Mesothelial cell of epicardium (in vitro differentiated cells): ENCODE data around the gene PEX5L. TPM values are rescaled to one million over a fixed set of nuclear protein-coding genes. Genes with fewer than 3 reads are reported as not detected.

Experiments
- DNase-seq, 2 experiments: peaks; one replicate each; pipeline ENCODE4 v3.0.0; 2021; ENCODE audit warnings: low spot score in 2 of 2; ENCODE audit not compliant: unreplicated experiment in 2 of 2
- H3K27ac Mint-ChIP-seq: 2 replicates; pipeline ENCODE4 v1.8.0; 2021; ENCODE audit warnings: mixed read lengths
- H3K27me3 Mint-ChIP-seq: 2 replicates; pipeline ENCODE4 v1.8.0; 2021; ENCODE audit warnings: low read depth, mixed read lengths
- H3K36me3 Mint-ChIP-seq: 2 replicates; pipeline ENCODE4 v1.8.0; 2021; ENCODE audit warnings: mixed read lengths
- H3K4me1 Mint-ChIP-seq: 2 replicates; pipeline ENCODE4 v1.8.0; 2021; ENCODE audit warnings: mixed read lengths
- H3K4me3 Mint-ChIP-seq: 2 replicates; pipeline ENCODE4 v1.8.0; 2021; ENCODE audit warnings: mild to moderate bottlenecking, moderate library complexity, mixed read lengths
- H3K9me3 Mint-ChIP-seq: 2 replicates; pipeline ENCODE4 v1.8.0; 2021; ENCODE audit warnings: mixed read lengths
- CTCF ChIP-seq: fragments of 200-600 bp; sonication (generic); IDR thresholded peaks from one replicate; pipeline ENCODE4 v1.5.0; 2021; ENCODE audit warnings: antibody characterized with exemption; ENCODE audit not compliant: unreplicated experiment
- total RNA-seq: library from RNA; stranded (reverse); gene quantifications from 3 replicates; pipeline ENCODE4 v1.2.1, GENCODE V29; 2021

Gene PEX5L
- total RNA-seq, 1 donor from 2014 or later: 0.04 TPM

GRCh38 chr3:179981646-179982045, 55.1 kb downstream of the PEX5L start:
- DNase-seq: no peak
- H3K9me3 Mint-ChIP-seq: no peaks in the 10 kb centered on the region
- no peaks in the 10 kb centered on the region for H3K36me3 Mint-ChIP-seq
- H3K4me1 Mint-ChIP-seq: no peaks in the 10 kb centered on the region
- no peak overlapping the region for H3K27ac Mint-ChIP-seq
- H3K4me3 Mint-ChIP-seq: no peak overlapping the region
- peaks cover 2% of the 10 kb centered on the region for H3K27me3 Mint-ChIP-seq
- TF ChIP-seq CTCF: no peak

DNA sequence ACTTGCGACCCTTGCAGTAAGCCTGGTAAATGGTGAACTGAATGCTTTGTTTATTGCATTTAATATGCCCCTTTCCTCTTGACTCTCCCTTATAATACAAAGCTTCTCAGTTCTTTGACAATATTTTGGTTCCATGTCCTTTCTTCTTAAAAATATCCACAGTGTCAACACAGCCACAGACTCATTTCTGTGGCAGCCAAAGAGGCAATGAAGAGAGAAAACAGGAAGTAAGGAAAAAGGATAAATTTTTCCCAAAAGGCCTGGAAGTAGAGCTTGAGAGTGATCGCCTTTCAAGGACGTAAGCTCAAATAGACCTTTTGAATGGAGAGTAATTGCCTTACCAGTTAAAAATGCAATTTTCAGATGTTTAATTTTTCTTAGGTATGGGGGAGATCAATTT, 59.4 kb downstream of the PEX5L start:
- H3K27me3 Mint-ChIP-seq: peaks cover 6% of the 10 kb centered on the region
- no peaks in the 10 kb centered on the region for H3K4me1 Mint-ChIP-seq
- H3K36me3 Mint-ChIP-seq: no peaks in the 10 kb centered on the region
- H3K9me3 Mint-ChIP-seq: no peaks in the 10 kb centered on the region
- no peak for DNase-seq
- TF ChIP-seq CTCF: no peak
- H3K27ac Mint-ChIP-seq: no peak overlapping the region
- no peak overlapping the region for H3K4me3 Mint-ChIP-seq

- H3K27me3 Mint-ChIP-seq: peaks cover 14% of the 10 kb centered on the region
- no peaks in the 10 kb centered on the region for H3K9me3 Mint-ChIP-seq
- no peaks in the 10 kb centered on the region for H3K4me1 Mint-ChIP-seq
- no peak overlapping the region for H3K27ac Mint-ChIP-seq
- no peak overlapping the region for H3K4me3 Mint-ChIP-seq
- DNase-seq: no peak
- TF ChIP-seq CTCF: no peak
- H3K36me3 Mint-ChIP-seq: no peaks in the 10 kb centered on the region
Measured at GRCh38 chr3:179973931-179974361, 62.8 kb downstream of the PEX5L start.

GRCh38 chr3:179972881-179973423, 63.8 kb downstream of the PEX5L start:
- Mint-ChIP-seq H3K9me3 (no peaks in the 10 kb centered on the region), H3K4me1 (no peaks in the 10 kb centered on the region), H3K4me3 (no peak overlapping the region), H3K27ac (no peak overlapping the region), H3K36me3 (no peaks in the 10 kb centered on the region), H3K27me3 (peaks cover 14% of the 10 kb centered on the region)
- DNase-seq: no peak
- no peak for TF ChIP-seq CTCF

DNA sequence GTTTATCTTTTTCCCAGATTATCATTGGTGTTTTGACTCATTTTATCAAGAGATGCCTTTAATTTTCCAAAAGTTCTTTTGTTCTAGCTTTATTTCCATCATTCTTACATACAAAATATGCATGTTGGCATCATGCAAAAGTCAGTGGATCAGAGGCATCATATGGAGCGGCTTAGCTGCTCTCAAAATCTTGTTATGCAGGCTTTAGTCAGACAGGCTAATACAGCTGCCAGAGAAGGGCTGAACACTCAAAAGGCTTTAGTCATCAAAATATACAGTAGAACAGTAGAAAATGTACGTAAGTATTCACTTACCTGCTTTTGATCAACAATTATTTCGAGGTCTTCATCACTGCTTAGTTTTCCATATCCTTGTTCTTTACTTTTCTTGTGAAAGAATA, 65.5 kb downstream of the PEX5L start:
- Mint-ChIP-seq H3K9me3 (no peaks in the 10 kb centered on the region), H3K4me3 (no peak overlapping the region), H3K27ac (no peak overlapping the region), H3K27me3 (peaks cover 18% of the 10 kb centered on the region), H3K36me3 (no peaks in the 10 kb centered on the region), H3K4me1 (no peaks in the 10 kb centered on the region)
- DNase-seq: no peak
- no peak for TF ChIP-seq CTCF

GRCh38 chr3:179970746-179971145, 66.0 kb downstream of the PEX5L start:
- Mint-ChIP-seq H3K4me3 (no peak overlapping the region), H3K4me1 (no peaks in the 10 kb centered on the region), H3K27me3 (peaks cover 16% of the 10 kb centered on the region), H3K27ac (no peak overlapping the region), H3K9me3 (no peaks in the 10 kb centered on the region), H3K36me3 (no peaks in the 10 kb centered on the region)
- no peak for DNase-seq
- no peak for TF ChIP-seq CTCF
